Measurements from ENCODE around the gene IFT25. TPM values are rescaled to one million over a fixed set of nuclear protein-coding genes. Genes with fewer than 3 reads are reported as not detected.

Gene IFT25
- total and polyA plus RNA-seq, 2 experiments from 2014 or later = 28.2 to 109 TPM

GRCh38 chr1:53982034-53982762 is 36.7 kb upstream of the IFT25 start:
- H4K20me1 ChIP-seq (replicated peaks; ENCODE audit: insufficient read depth) = no peaks in the 10 kb centered on the region
- peak; percentile 97 for ATAC-seq
- Mint-ChIP-seq H3K36me3 (ENCODE audit: low read depth) (no peaks in the 10 kb centered on the region), H3K27ac (peak overlapping the region; percentile 28), H3K4me1 (peaks cover 26% of the 10 kb centered on the region), H3K9me3 (no peaks in the 10 kb centered on the region), H3K27me3 (ENCODE audit: insufficient read depth, low read depth, poor library complexity) (no peaks in the 10 kb centered on the region), H3K4me3 (peak overlapping the region; percentile 59)
- peak overlapping the region; percentile 84; the same call in 1 of the 2 replicates for H2AFZ ChIP-seq
- H3K4me3 ChIP-seq = peak overlapping the region; percentile 33
- no peaks in the 10 kb centered on the region for H3F3A ChIP-seq (replicated peaks; ENCODE audit: low read depth)
- peak; percentile 90 for DNase-seq (ENCODE audit: low spot score)
- H3K4me2 ChIP-seq = peak overlapping the region; percentile 74
- no peak overlapping the region; the same call in 1 of the 2 replicates for H3K27ac ChIP-seq (ENCODE audit: low read depth)
- TF ChIP-seq POLR2AphosphoS5 (IDR thresholded peaks at IDR 0.05; ENCODE audit: low read depth) = 0 out of 2 replicates have a peak, but pooled peaks have one; percentile 31
- TF ChIP-seq JUNB (IDR thresholded peaks at IDR 0.05; ENCODE audit: unreplicated experiment) = no peak
- H3K4me1 ChIP-seq (ENCODE audit: insufficient read depth) = peaks cover 15% of the 10 kb centered on the region
- no peaks in the 10 kb centered on the region for H3K9me2 ChIP-seq (ENCODE audit: insufficient read depth)
- no peaks in the 10 kb centered on the region for H3K27me3 ChIP-seq (ENCODE audit: insufficient read depth)
- no peaks in the 10 kb centered on the region for H3K79me2 ChIP-seq (replicated peaks; ENCODE audit: insufficient read depth)
- no peaks in the 10 kb centered on the region for H3K36me3 ChIP-seq (ENCODE audit: insufficient read depth)

GRCh38 chr1:53981220-53981619 is 35.7 kb upstream of the IFT25 start:
- Mint-ChIP-seq H3K4me1 (peaks cover 26% of the 10 kb centered on the region), H3K27me3 (ENCODE audit: insufficient read depth, low read depth, poor library complexity) (no peaks in the 10 kb centered on the region), H3K27ac (no peak overlapping the region), H3K9me3 (no peaks in the 10 kb centered on the region), H3K36me3 (ENCODE audit: low read depth) (no peaks in the 10 kb centered on the region), H3K4me3 (no peak overlapping the region)
- Histone ChIP-seq H2AFZ (peak overlapping the region; percentile 84), H4K20me1 (replicated peaks; ENCODE audit: insufficient read depth) (no peaks in the 10 kb centered on the region), H3K9me2 (ENCODE audit: insufficient read depth) (no peaks in the 10 kb centered on the region), H3K27me3 (ENCODE audit: insufficient read depth) (no peaks in the 10 kb centered on the region), H3K79me2 (replicated peaks; ENCODE audit: insufficient read depth) (no peaks in the 10 kb centered on the region), H3K36me3 (ENCODE audit: insufficient read depth) (no peaks in the 10 kb centered on the region), H3F3A (replicated peaks; ENCODE audit: low read depth) (no peaks in the 10 kb centered on the region), H3K4me2 (no peak overlapping the region), H3K4me3 (no peak overlapping the region), H3K4me1 (ENCODE audit: insufficient read depth) (peaks cover 15% of the 10 kb centered on the region), H3K27ac (ENCODE audit: low read depth) (no peak overlapping the region; the same call in 1 of the 2 replicates)
- DNase-seq (ENCODE audit: low spot score) (peak; percentile 17), ATAC-seq (no peak)
- TF ChIP-seq POLR2AphosphoS5 (IDR thresholded peaks at IDR 0.05; ENCODE audit: low read depth) (no peak), CTCF (conservative IDR thresholded peaks at IDR 0.05; ENCODE audit: low read depth in 2 of 2) (no peak), EZH2 (IDR thresholded peaks at IDR 0.05; ENCODE audit: low read depth, unreplicated experiment) (no peak), JUNB (IDR thresholded peaks at IDR 0.05; ENCODE audit: unreplicated experiment) (no peak), REST (IDR thresholded peaks at IDR 0.05; ENCODE audit: unreplicated experiment) (no peak), ZNF331 (CRISPR knock-in tag; IDR thresholded peaks at IDR 0.05; ENCODE audit: low read depth) (no peak), CREB1 (CRISPR knock-in tag; IDR thresholded peaks at IDR 0.05; ENCODE audit: low read depth) (no peak)

Measured in GM23338 (cell line).